RWPE2 (cell line): Measurements from ENCODE around the gene CDK8.

Experiments used
- ATAC-seq: fragments of 200-7000 bp; cut with Tn5 transposase; 3 replicates; pipeline ENCODE4 v1.9.1; 2021; ENCODE audit warnings: low read depth
- DNase-seq: peaks from one replicate; pipeline ENCODE4 v3.0.0-alpha.2; 2020; ENCODE audit warnings: low spot score
- H3K27ac ChIP-seq: fragments of 450-650 bp; 2 replicates; pipeline ENCODE4 v1.5.1; 2017; ENCODE audit warnings: mild to moderate bottlenecking; ENCODE audit not compliant: poor library complexity, severe bottlenecking
- H3K27me3 ChIP-seq: fragments of 250-450 bp; sonication (Bioruptor Pico); 2 replicates; pipeline ENCODE4 v1.5.1; 2021; ENCODE audit warnings: mild to moderate bottlenecking, moderate library complexity; ENCODE audit not compliant: insufficient read depth, poor library complexity, severe bottlenecking
- H3K36me3 ChIP-seq: fragments of 250-450 bp; sonication (Bioruptor Pico); 2 replicates; pipeline ENCODE4 v1.5.1; 2020; ENCODE audit warnings: low read depth, mild to moderate bottlenecking, moderate library complexity
- H3K4me1 ChIP-seq: fragments of 250-450 bp; sonication (Bioruptor Pico); 2 replicates; pipeline ENCODE4 v1.5.1; 2021; ENCODE audit warnings: mild to moderate bottlenecking, moderate library complexity; ENCODE audit not compliant: insufficient read depth, poor library complexity, severe bottlenecking
- H3K4me3 ChIP-seq: fragments of 250-450 bp; sonication (Bioruptor Pico); 2 replicates; pipeline ENCODE4 v1.5.1; 2021; ENCODE audit warnings: mild to moderate bottlenecking, moderate library complexity; ENCODE audit not compliant: severe bottlenecking
- H3K9me3 ChIP-seq: fragments of 250-450 bp; sonication (Bioruptor Pico); 2 replicates; pipeline ENCODE4 v1.5.1; 2021; ENCODE audit warnings: mild to moderate bottlenecking, moderate library complexity; ENCODE audit not compliant: severe bottlenecking
- TF ChIP-seq, protein P1 (sequence below): fragments of 450-650 bp; IDR thresholded peaks from one replicate; pipeline ENCODE4 v1.5.1; 2017; ENCODE audit warnings: mild to moderate bottlenecking, moderate library complexity; ENCODE audit not compliant: poor library complexity, severe bottlenecking

Gene CDK8

DNA sequence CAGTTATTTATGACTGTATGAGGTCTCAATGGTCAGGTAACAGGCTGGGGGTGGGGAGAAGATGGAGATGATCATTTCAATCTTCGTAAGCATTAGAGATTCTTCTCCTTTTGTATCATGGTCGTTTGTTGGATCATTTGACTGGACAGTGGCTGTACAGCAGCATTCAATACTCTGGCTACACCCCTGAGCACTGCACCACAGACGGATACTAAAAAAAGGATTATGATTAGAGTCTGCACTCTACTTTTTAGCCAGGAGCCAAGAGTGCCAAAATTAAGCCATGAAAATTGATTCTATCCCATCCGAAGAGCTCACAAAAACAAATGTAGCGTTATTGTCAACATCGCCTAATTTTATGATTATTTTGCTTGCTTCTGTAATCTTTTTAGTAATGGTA, 41.9 kb downstream of the CDK8 start:
- Histone ChIP-seq H3K4me1 (peaks cover 5% of the 10 kb centered on the region), H3K36me3 (no peaks in the 10 kb centered on the region), H3K9me3 (no peaks in the 10 kb centered on the region), H3K27ac (no peak overlapping the region), H3K27me3 (no peaks in the 10 kb centered on the region), H3K4me3 (no peak overlapping the region)
- DNase-seq (no peak), ATAC-seq (no peak)
- TF ChIP-seq, protein P1, sequence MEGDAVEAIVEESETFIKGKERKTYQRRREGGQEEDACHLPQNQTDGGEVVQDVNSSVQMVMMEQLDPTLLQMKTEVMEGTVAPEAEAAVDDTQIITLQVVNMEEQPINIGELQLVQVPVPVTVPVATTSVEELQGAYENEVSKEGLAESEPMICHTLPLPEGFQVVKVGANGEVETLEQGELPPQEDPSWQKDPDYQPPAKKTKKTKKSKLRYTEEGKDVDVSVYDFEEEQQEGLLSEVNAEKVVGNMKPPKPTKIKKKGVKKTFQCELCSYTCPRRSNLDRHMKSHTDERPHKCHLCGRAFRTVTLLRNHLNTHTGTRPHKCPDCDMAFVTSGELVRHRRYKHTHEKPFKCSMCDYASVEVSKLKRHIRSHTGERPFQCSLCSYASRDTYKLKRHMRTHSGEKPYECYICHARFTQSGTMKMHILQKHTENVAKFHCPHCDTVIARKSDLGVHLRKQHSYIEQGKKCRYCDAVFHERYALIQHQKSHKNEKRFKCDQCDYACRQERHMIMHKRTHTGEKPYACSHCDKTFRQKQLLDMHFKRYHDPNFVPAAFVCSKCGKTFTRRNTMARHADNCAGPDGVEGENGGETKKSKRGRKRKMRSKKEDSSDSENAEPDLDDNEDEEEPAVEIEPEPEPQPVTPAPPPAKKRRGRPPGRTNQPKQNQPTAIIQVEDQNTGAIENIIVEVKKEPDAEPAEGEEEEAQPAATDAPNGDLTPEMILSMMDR = no peak

DNA sequence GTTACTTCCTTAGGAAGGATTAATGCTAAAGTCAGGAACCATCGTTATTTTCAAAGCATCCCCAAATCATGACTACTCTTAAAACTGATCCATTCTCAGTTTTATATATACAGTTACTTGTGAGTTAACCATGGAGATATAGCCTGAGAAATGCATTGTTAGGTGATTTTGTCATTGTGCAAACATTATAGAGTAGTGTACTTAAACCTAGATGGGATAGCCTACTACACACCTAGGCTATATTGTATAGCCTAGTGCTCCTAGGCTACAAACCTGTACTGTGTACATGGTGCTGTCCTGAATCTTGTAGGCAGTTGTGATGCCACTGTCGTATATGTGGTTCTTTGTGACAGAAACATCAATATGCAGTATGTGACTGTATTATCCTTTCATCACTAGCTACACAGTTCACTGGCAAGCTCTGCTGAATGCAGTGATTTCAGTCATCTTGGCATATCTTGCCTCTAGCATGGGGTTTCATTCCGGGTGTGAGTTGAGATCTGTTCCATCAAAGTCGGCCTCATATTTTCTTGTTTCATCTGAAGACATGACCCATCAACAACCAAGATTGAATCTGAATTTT, 45.3 kb downstream of the CDK8 start:
- TF ChIP-seq, protein P1 = no peak
- Histone ChIP-seq H3K36me3 (no peaks in the 10 kb centered on the region), H3K9me3 (no peaks in the 10 kb centered on the region), H3K4me3 (no peak overlapping the region), H3K27ac (no peak overlapping the region), H3K27me3 (no peaks in the 10 kb centered on the region), H3K4me1 (peaks cover 5% of the 10 kb centered on the region)
- ATAC-seq = no peak
- DNase-seq = no peak

DNA sequence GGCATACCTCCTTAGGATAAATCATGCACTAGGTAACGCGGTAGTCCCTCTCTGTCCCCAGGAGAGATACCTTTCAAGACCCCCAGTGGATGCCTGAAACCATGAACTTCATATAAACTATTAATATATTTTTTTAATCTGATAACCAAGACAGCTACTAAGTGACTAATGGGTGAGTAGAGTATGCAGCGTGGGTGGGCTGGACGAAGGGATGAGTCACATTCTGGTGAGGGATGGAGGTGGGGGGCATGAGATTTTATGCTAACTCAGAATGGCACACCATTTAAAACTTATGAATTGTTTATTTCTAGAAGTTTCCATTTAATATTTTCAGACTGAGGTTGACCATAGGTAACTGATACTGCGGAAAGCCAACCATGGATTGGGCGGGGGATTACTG, 46.2 kb downstream of the CDK8 start:
- H3K4me3 ChIP-seq = no peak overlapping the region
- ATAC-seq = peak; percentile 71; the same call in 2 of the 3 replicates
- H3K27ac ChIP-seq = no peak overlapping the region

DNA sequence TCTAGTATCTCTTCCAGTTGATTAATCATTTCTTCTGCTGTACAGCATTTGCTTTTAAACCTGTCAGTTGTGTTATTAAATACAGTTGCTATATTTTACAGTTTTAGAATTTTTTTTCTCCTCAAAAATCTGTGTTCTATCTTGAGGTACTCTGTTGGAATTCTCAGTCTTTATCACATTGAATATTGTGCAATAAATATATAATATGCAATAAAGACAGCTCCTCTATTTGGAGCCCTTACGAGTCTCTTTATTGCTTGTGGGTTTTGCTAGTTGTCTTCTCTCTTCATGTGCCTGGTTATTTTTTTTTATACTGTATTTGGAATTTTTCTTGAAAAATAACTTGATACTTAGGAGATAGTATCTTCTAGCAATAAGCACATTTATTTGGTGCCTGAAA, 51.7 kb downstream of the CDK8 start:
- peaks cover 13% of the 10 kb centered on the region for H3K4me1 ChIP-seq
- H3K4me3 ChIP-seq = no peak overlapping the region
- H3K27me3 ChIP-seq = no peaks in the 10 kb centered on the region
- DNase-seq = no peak
- no peaks in the 10 kb centered on the region for H3K36me3 ChIP-seq
- no peaks in the 10 kb centered on the region for H3K9me3 ChIP-seq
- TF ChIP-seq, protein P1 = no peak
- no peak for ATAC-seq
- no peak overlapping the region for H3K27ac ChIP-seq

More for the DNA sequence above, 46.2 kb downstream of the CDK8 start:
- H3K4me1 ChIP-seq = peaks cover 8% of the 10 kb centered on the region
- no peaks in the 10 kb centered on the region for H3K36me3 ChIP-seq
- no peaks in the 10 kb centered on the region for H3K9me3 ChIP-seq
- TF ChIP-seq, protein P1 = no peak
- H3K27me3 ChIP-seq = no peaks in the 10 kb centered on the region
- DNase-seq = no peak

DNA sequence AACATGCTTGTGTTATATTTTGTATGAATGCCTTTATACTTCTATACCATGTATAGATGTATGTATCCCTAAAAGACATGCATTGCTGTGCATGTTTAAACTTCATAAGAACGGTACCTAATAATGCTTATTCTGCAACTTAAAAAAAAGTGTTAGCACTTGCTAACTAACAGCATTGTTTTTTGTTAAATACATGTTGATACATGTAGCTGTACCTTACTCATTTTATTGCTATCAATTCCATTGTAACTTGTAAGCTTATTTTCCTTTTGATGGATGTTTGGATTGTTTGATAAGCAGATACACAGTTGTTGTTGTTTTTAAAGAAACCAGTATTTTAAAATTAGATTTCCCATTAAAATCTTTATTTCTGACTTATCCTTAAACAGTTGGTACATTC, 53.8 kb downstream of the CDK8 start:
- no peak for ATAC-seq
- no peaks in the 10 kb centered on the region for H3K9me3 ChIP-seq
- TF ChIP-seq, protein P1 = no peak
- DNase-seq = no peak
- H3K27ac ChIP-seq = no peak overlapping the region
- H3K4me3 ChIP-seq = no peak overlapping the region
- H3K36me3 ChIP-seq = no peaks in the 10 kb centered on the region
- no peaks in the 10 kb centered on the region for H3K27me3 ChIP-seq
- H3K4me1 ChIP-seq = peaks cover 13% of the 10 kb centered on the region
